ENCODE measurements around the gene ANKRD40.
"Not testable (repeated sequence)": the region's sequence is repeated elsewhere in the genome, so short reads cannot be mapped to it uniquely, and the experiment has no call there.

The ANKRD40 gene

GRCh38 chr17:50731575-50732460 is 24.1 kb upstream of the ANKRD40 start:
- no peak for DNase-seq (ENCODE audit: low read depth)
- no peak overlapping the region for H3K4me3 ChIP-seq (ENCODE audit: low read depth, low read length)
- no peak for TF ChIP-seq CTCF (IDR thresholded peaks at IDR 0.05; ENCODE audit: low read depth, low read length, missing control alignments)

GRCh38 chr17:50728881-50729765 is 21.4 kb upstream of the ANKRD40 start:
- DNase-seq (ENCODE audit: low read depth) = no peak
- H3K4me3 ChIP-seq (ENCODE audit: low read depth, low read length) = no peak overlapping the region
- no peak for TF ChIP-seq CTCF (IDR thresholded peaks at IDR 0.05; ENCODE audit: low read depth, low read length, missing control alignments)

GRCh38 chr17:50728112-50728429 is 20.4 kb upstream of the ANKRD40 start:
- no peak for TF ChIP-seq CTCF (IDR thresholded peaks at IDR 0.05; ENCODE audit: low read depth, low read length, missing control alignments)
- H3K4me3 ChIP-seq (ENCODE audit: low read depth, low read length) = no peak overlapping the region
- DNase-seq (ENCODE audit: low read depth) = no peak

GRCh38 chr17:50725769-50726655 is 18.3 kb upstream of the ANKRD40 start:
- no peak for TF ChIP-seq CTCF (IDR thresholded peaks at IDR 0.05; ENCODE audit: low read depth, low read length, missing control alignments)
- H3K4me3 ChIP-seq (ENCODE audit: low read depth, low read length) = no peak overlapping the region
- DNase-seq (ENCODE audit: low read depth) = no peak

- H3K4me3 ChIP-seq (ENCODE audit: low read depth, low read length) = not testable (repeated sequence)
Measured at GRCh38 chr17:50724622-50725021, 16.9 kb upstream of the ANKRD40 start.

GRCh38 chr17:50722746-50723145 is 15.0 kb upstream of the ANKRD40 start:
- no peak for DNase-seq (ENCODE audit: low read depth)
- no peak for TF ChIP-seq CTCF (IDR thresholded peaks at IDR 0.05; ENCODE audit: low read depth, low read length, missing control alignments)
- no peak overlapping the region for H3K4me3 ChIP-seq (ENCODE audit: low read depth, low read length)

More at GRCh38 chr17:50724622-50725021, 16.9 kb upstream of the ANKRD40 start:
- DNase-seq (ENCODE audit: low read depth) = not testable (repeated sequence)
